OCI-LY1 (cell line): ENCODE measurements around the gene DELE1.

Source experiments
- CTCF ChIP-seq: fragments of 200-600 bp; sonication (generic), shearing (Covaris generic); IDR thresholded peaks from 2 replicates; pipeline ENCODE4 v1.5.1; 2017; ENCODE audit warnings: mild to moderate bottlenecking, antibody characterized with exemption, low read length, moderate library complexity, mixed read lengths
- EZH2 ChIP-seq: fragments of 200-600 bp; sonication (generic), shearing (Covaris generic); IDR thresholded peaks from 2 replicates; pipeline ENCODE4 v1.8.0; 2017; ENCODE audit warnings: borderline replicate concordance, mixed run types, mild to moderate bottlenecking, antibody characterized with exemption, low read length, moderate library complexity, mixed read lengths

DNA sequence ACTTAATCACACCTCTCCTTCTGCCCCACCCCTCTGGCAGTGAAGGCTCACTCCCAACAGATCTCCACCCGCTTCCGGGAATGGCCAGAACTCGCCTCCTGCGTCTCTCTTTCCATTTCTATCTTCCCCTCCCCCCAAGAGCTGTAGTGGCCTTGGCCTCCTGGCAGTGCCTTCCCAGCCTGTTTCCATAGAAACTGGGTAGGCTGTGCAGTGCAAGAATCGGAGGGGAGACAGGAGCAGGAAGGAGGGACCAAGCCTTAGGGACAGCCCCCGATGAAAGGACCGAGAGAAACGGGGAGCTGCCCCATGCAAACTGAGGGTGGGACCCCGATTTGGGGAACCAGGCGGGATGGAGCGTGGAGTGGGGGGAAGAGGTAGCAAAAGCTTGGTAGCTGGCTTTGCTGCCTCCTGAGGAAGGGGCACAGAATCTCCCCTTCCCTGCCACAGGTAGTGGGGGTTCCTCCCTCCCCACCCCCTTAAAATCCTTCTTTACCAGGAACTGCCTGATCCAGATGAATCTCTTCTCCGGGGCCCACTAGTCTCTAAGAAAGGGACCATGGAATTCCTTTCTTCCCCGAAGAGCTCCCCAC lies 41.0 kb upstream of the DELE1 start:
- TF ChIP-seq CTCF (no peak), EZH2 (no peak)
